Spleen (tissue), 11 donors: ENCODE measurements around the gene TM9SF4. TPM values are rescaled to one million over a fixed set of nuclear protein-coding genes. Genes with fewer than 3 reads are reported as not detected.
A peak's percentile ranks its signal among the peaks of the same experiment; 100 is the strongest.

Experiments used
- DNase-seq: peaks from one replicate; pipeline ENCODE4 v3.0.0-alpha.2; 2020
- H3K27ac ChIP-seq, 8 donors: fragments of 200-600 bp; sonication (generic) in 7 of 8; 1 replicate in 4 of 8; 2 replicates in 4 of 8; pipeline versions ENCODE4 v1.5.0 to v1.8.0; 2016 to 2021; ENCODE audit warnings: inconsistent platforms in 4 of 8, mild to moderate bottlenecking in 4 of 8, moderate library complexity in 1 of 8
- H3K27me3 ChIP-seq, 7 donors: fragments of 200-600 bp; sonication (generic) in 6 of 7; replicated peaks in 1 of 7; 1 replicate in 4 of 7; 2 replicates in 3 of 7; pipeline versions ENCODE4 v1.5.0 to v1.8.0; 2016 to 2021; ENCODE audit warnings: inconsistent platforms in 3 of 7, mild to moderate bottlenecking in 1 of 7
- H3K36me3 ChIP-seq, 6 donors: fragments of 200-600 bp; sonication (generic) in 5 of 6; 1 replicate in 4 of 6; 2 replicates in 2 of 6; pipeline versions ENCODE4 v1.5.0 to v1.8.0; 2016 to 2021; ENCODE audit warnings: inconsistent platforms in 2 of 6
- H3K4me1 ChIP-seq, 6 donors: fragments of 200-600 bp; sonication (generic) in 5 of 6; 1 replicate in 3 of 6; 2 replicates in 3 of 6; pipeline versions ENCODE4 v1.5.0 to v1.8.0; 2016 to 2021; ENCODE audit warnings: inconsistent platforms in 3 of 6
- H3K4me3 ChIP-seq, 8 donors: fragments of 200-600 bp; sonication (generic) in 7 of 8; 1 replicate in 4 of 8; 2 replicates in 4 of 8; pipeline versions ENCODE4 v1.5.0 to v1.8.0; 2016 to 2021; ENCODE audit warnings: inconsistent platforms in 4 of 8, mild to moderate bottlenecking in 4 of 8, moderate library complexity in 2 of 8
- H3K9me3 ChIP-seq, 8 donors: fragments of 200-600 bp; sonication (generic) in 7 of 8; 1 replicate in 4 of 8; 2 replicates in 4 of 8; pipeline versions ENCODE4 v1.5.0 to v1.8.0; 2016 to 2021; ENCODE audit warnings: inconsistent platforms in 4 of 8
- CTCF ChIP-seq, 11 experiments: fragments of 200-600 bp in 7 of 11; fragments of 450-650 bp in 4 of 11; sonication (generic) in 4 of 11; IDR thresholded peaks in 8 of 11; conservative IDR thresholded peaks in 3 of 11; 1 replicate in 7 of 11; 2 replicates in 4 of 11; pipeline versions ENCODE4 v1.4.0 to v1.8.0; 2016 to 2021; ENCODE audit warnings: antibody characterized with exemption in 11 of 11, inconsistent platforms in 4 of 11, mild to moderate bottlenecking in 1 of 11
- POLR2A ChIP-seq, 3 donors: fragments of 450-650 bp; IDR thresholded peaks; one replicate each; pipeline ENCODE4 v1.5.1; 2017; ENCODE audit warnings: antibody characterized with exemption in 3 of 3, mild to moderate bottlenecking in 1 of 3
- POLR2AphosphoS5 ChIP-seq, 3 donors: sonication (generic); formaldehyde crosslinking; IDR thresholded peaks; one replicate each; pipeline ENCODE4 v1.5.1; 2017; ENCODE audit warnings: antibody characterized with exemption in 3 of 3
- WGBS, 5 donors: extraction: QIAGEN DNeasy Blood & Tissue Kit in 3 of 5; methylation state at CpG; one replicate each; pipeline versions ENCODE4 v1.1.5 to v1.1.7; 2013 to 2018; 5-methylcytosine and 5-hydroxymethylcytosine counted together
- intact Hi-C: fragments of 100-400 bp; cut with DNase I; formaldehyde crosslinking; loops from one replicate; pipeline ENCODE4 v1.15.0; 2023; ENCODE audit warnings: low total_unique reads
- polyA plus RNA-seq, 3 donors: library from polyadenylated mRNA; stranded (reverse); fragments of 200-250 nt; gene quantifications; one replicate each; pipeline ENCODE4 v1.2.1, GENCODE V29; 2013
- total RNA-seq, 7 donors: library from RNA; depleted of rRNA in 3 of 7; stranded (reverse); fragments of >200 nt in 3 of 7; fragmentation: NEBNext Ultra II Directional in 4 of 7; extraction: Animal tissue kit (Norgen Biotek cat#: 25700) in 4 of 7; gene quantifications; one replicate each; pipeline versions ENCODE4 v1.1.0 to v1.2.1, GENCODE V29; 2016 to 2021
- donor health status: healthy with polysubstance abuse.
- donor health status: DM: no; HTN: no; CAD: no; lungs with moderate emphysema.
- donor health status: DM: no; HTN: no; CAD: no.
- donor health status: Bipolar disorder and iron deficiency.
- donor health status: healthy.
- donor health status: DM: no; HTN: no; CAD: no.
- donor health status: DM: yes; HTN: yes; CAD: no.

TM9SF4 gene
- total and polyA plus RNA-seq, 10 donors: 12.0 to 58.3 (median 41.0) TPM

GRCh38 chr20:32098786-32099185 lies 10.7 kb upstream of the TM9SF4 start:
- no peak for DNase-seq
- H3K27ac ChIP-seq: no peak overlapping the region
- no peaks in the 10 kb centered on the region for H3K4me1 ChIP-seq
- H3K27me3 ChIP-seq: no peaks in the 10 kb centered on the region
- WGBS, 5 donors: 77 to 98% (median 86%) methylated on average over 6 of the region's 6 CpGs
- H3K9me3 ChIP-seq: no peaks in the 10 kb centered on the region
- TF ChIP-seq POLR2AphosphoS5 (IDR thresholded peaks at IDR 0.05) (no peak), POLR2A (IDR thresholded peaks at IDR 0.05) (no peak), CTCF (IDR thresholded peaks at IDR 0.05 in 8 of 11, conservative IDR thresholded peaks at IDR 0.05 in 3 of 11) (no peak)
- intact Hi-C loops: loop anchor here (10.0 kb wide), 1 partner anchor 244 kb away; no protein-coding TSS in a partner anchor
- H3K4me3 ChIP-seq: no peak overlapping the region
- peaks cover 0 to 100% (median 13%) of the 10 kb centered on the region in 6 donors for H3K36me3 ChIP-seq

- TF ChIP-seq CTCF (IDR thresholded peaks at IDR 0.05 in 8 of 11, conservative IDR thresholded peaks at IDR 0.05 in 3 of 11) (no peak), POLR2A (IDR thresholded peaks at IDR 0.05) (no peak), POLR2AphosphoS5 (IDR thresholded peaks at IDR 0.05) (no peak)
- Histone ChIP-seq H3K9me3 (no peaks in the 10 kb centered on the region), H3K27ac (peak overlapping the region; percentile 94 to 100 (median 99)), H3K27me3 (no peaks in the 10 kb centered on the region), H3K36me3 (peaks cover 0 to 5% (median 0%) of the 10 kb centered on the region in 6 donors), H3K4me1 (peaks cover 14 to 46% (median 39%) of the 10 kb centered on the region in 6 donors), H3K4me3 (peak overlapping the region in 7 of 8 donors; percentile 87 to 98 (median 94))
- 64 to 71% (median 64%) methylated on average over 5 of the region's 5 CpGs for WGBS, 5 donors
- intact Hi-C loops: no loop called here
- DNase-seq: no peak
Observed at GRCh38 chr20:32108814-32109391, 611 bp upstream of the TM9SF4 start.

GRCh38 chr20:32110173-32110704 lies 725 bp downstream of the TM9SF4 start:
- TF ChIP-seq CTCF (IDR thresholded peaks at IDR 0.05 in 8 of 11, conservative IDR thresholded peaks at IDR 0.05 in 3 of 11) (no peak), POLR2AphosphoS5 (IDR thresholded peaks at IDR 0.05) (no peak), POLR2A (IDR thresholded peaks at IDR 0.05) (no peak)
- no peak for DNase-seq
- peaks cover 14 to 60% (median 47%) of the 10 kb centered on the region in 6 donors for H3K4me1 ChIP-seq
- H3K4me3 ChIP-seq: peak overlapping the region; percentile 87 to 98 (median 94)
- H3K9me3 ChIP-seq: no peaks in the 10 kb centered on the region
- H3K36me3 ChIP-seq: peaks cover 0 to 10% (median 1%) of the 10 kb centered on the region in 6 donors
- no peaks in the 10 kb centered on the region for H3K27me3 ChIP-seq
- 3 to 6% (median 5%) methylated on average over 8 of the region's 8 CpGs for WGBS, 5 donors
- intact Hi-C loops: no loop called here
- peak overlapping the region in 7 of 8 donors; percentile 94 to 100 (median 99) for H3K27ac ChIP-seq

- Histone ChIP-seq H3K27ac (peak overlapping the region in 6 of 8 donors; percentile 94 to 100 (median 99)), H3K9me3 (no peaks in the 10 kb centered on the region), H3K27me3 (no peaks in the 10 kb centered on the region), H3K4me1 (peaks cover 14 to 64% (median 51%) of the 10 kb centered on the region in 6 donors), H3K36me3 (peaks cover 0 to 15% (median 4%) of the 10 kb centered on the region in 6 donors), H3K4me3 (peak overlapping the region in 7 of 8 donors; percentile 87 to 98 (median 94))
- intact Hi-C loops: no loop called here
- TF ChIP-seq CTCF (IDR thresholded peaks at IDR 0.05 in 8 of 11, conservative IDR thresholded peaks at IDR 0.05 in 3 of 11) (no peak), POLR2AphosphoS5 (IDR thresholded peaks at IDR 0.05) (no peak), POLR2A (IDR thresholded peaks at IDR 0.05) (no peak)
- no peak for DNase-seq
- 45 to 69% (median 58%) methylated on average over 3 of the region's 3 CpGs for WGBS, 5 donors
Observed at GRCh38 chr20:32110727-32111126, 1.2 kb downstream of the TM9SF4 start.
